GM19328 (cell line): ENCODE data around the gene ZNF514.
A peak's percentile ranks its signal among the peaks of the same experiment; 100 is the strongest.
"Not testable (repeated sequence)": the region's sequence is repeated elsewhere in the genome, so short reads cannot be mapped to it uniquely, and the experiment has no call there.

Source experiments
- ATAC-seq: cut with Tn5 transposase; IDR thresholded peaks from one replicate; pipeline ENCODE4 v1.9.1; 2021; ENCODE audit warnings: mild to moderate bottlenecking, moderate library complexity; ENCODE audit not compliant: unreplicated experiment

ZNF514 gene

GRCh38 chr2:95143838-95144237 is 15.8 kb downstream of the ZNF514 start:
- ATAC-seq, result no peak

GRCh38 chr2:95138702-95139101 is 20.9 kb downstream of the ZNF514 start:
- no peak for ATAC-seq

- ATAC-seq, result peak; percentile 20
These were observed 37.5 kb downstream of the ZNF514 start for GRCh38 chr2:95122197-95122551.

GRCh38 chr2:95121407-95122196 is 38.0 kb downstream of the ZNF514 start, which contains the start of gene MRPS5:
MRPS5 (minus strand) TSS chr2:95121808; CDS start chr2:95121791, 17 bp downstream.
- ATAC-seq, result peak; percentile 87

- ATAC-seq, result no peak
These were observed 38.6 kb downstream of the ZNF514 start for GRCh38 chr2:95121093-95121406.

- ATAC-seq, result peak; percentile 96
These were observed 44.2 kb downstream of the ZNF514 start for GRCh38 chr2:95115418-95115817.

- no peak for ATAC-seq
These were observed 46.2 kb downstream of the ZNF514 start for GRCh38 chr2:95113464-95113863.

GRCh38 chr2:95110395-95110794 is 49.3 kb downstream of the ZNF514 start:
- ATAC-seq, result no peak

- no peak for ATAC-seq
These were observed 50.4 kb downstream of the ZNF514 start for GRCh38 chr2:95109260-95109659.

GRCh38 chr2:95106081-95106480 is 53.6 kb downstream of the ZNF514 start:
- ATAC-seq, result no peak

- no peak for ATAC-seq
These were observed 55.0 kb downstream of the ZNF514 start for GRCh38 chr2:95104606-95105005.

- ATAC-seq, result no peak
These were observed 59.7 kb downstream of the ZNF514 start for GRCh38 chr2:95099910-95100309.

GRCh38 chr2:95098273-95098672 is 61.4 kb downstream of the ZNF514 start:
- not testable (repeated sequence) for ATAC-seq
